HEK293 (cell line): ENCODE data around the gene C5.
A peak's percentile ranks its signal among the peaks of the same experiment; 100 is the strongest.

Experiments used
- CTCF ChIA-PET: fragments of 350-600 bp; formaldehyde crosslinking; extraction: SDS; loops from one replicate; lab custom pipeline; 2021; ENCODE audit warnings: antibody characterized with exemption; lab: Yijun Ruan, JAX
- POLR2A ChIA-PET: fragments of 300-600 bp; formaldehyde crosslinking; extraction: SDS; loops from one replicate; lab custom pipeline; 2020; ENCODE audit warnings: antibody characterized with exemption, inconsistent platforms; lab: Yijun Ruan, JAX
- H3K27ac ChIP-seq: fragments of 200-500 bp; sonication (Bioruptor generic); 2 replicates; pipeline ENCODE4 v1.5.1; 2014; ENCODE audit warnings: low read depth, low read length, control low read depth, inconsistent platforms; ENCODE audit errors: extremely low read depth
- H3K36me3 ChIP-seq, 2 experiments: fragments of 200-500 bp in 1 of 2; sonication (Bioruptor generic) in 1 of 2; 1 replicate in 1 of 2; 2 replicates in 1 of 2; pipeline ENCODE4 v1.5.1; 2014 to 2017; ENCODE audit warnings: inconsistent platforms in 2 of 2, low read length in 2 of 2; ENCODE audit not compliant: control insufficient read depth in 2 of 2, insufficient read depth in 1 of 2
- H3K4me1 ChIP-seq: fragments of 200-500 bp; sonication (Bioruptor generic); 2 replicates; pipeline ENCODE4 v1.5.1; 2014; ENCODE audit warnings: mild to moderate bottlenecking, low read length, inconsistent platforms; ENCODE audit not compliant: control insufficient read depth, insufficient read depth
- H3K4me3 ChIP-seq: 2 replicates; pipeline ENCODE4 v1.5.1; 2011; ENCODE audit warnings: low read depth, mild to moderate bottlenecking, control low read depth, low read length, moderate library complexity
- H3K9me3 ChIP-seq: fragments of 200-500 bp; sonication (Bioruptor generic); 2 replicates; pipeline ENCODE4 v1.5.1; 2014; ENCODE audit warnings: low read depth, low read length, inconsistent platforms; ENCODE audit not compliant: control insufficient read depth, insufficient read depth
- CTCF ChIP-seq: fragments of 450-650 bp; formaldehyde crosslinking; IDR thresholded peaks from 2 replicates; pipeline ENCODE4 v1.5.1; 2016; ENCODE audit warnings: missing biosample characterization, missing genetic modification characterization
- GLIS1 ChIP-seq: fragments of 450-650 bp; formaldehyde crosslinking; IDR thresholded peaks from 2 replicates; pipeline ENCODE4 v1.5.1; 2016; ENCODE audit warnings: missing biosample characterization, missing genetic modification characterization
- HOXA7 ChIP-seq: sonication (generic); formaldehyde crosslinking; IDR thresholded peaks from 2 replicates; pipeline ENCODE4 v1.8.1; 2022; ENCODE audit warnings: missing genetic modification reagents, borderline replicate concordance
- IKZF3 ChIP-seq: fragments of 450-650 bp; IDR thresholded peaks from 2 replicates; pipeline ENCODE4 v1.5.0; 2018; ENCODE audit warnings: missing biosample characterization, mild to moderate bottlenecking, missing genetic modification characterization, moderate library complexity
- KLF8 ChIP-seq: fragments of 450-650 bp; formaldehyde crosslinking; IDR thresholded peaks from 2 replicates; pipeline ENCODE4 v1.5.1; 2016; ENCODE audit warnings: missing biosample characterization, missing genetic modification characterization
- RBAK ChIP-seq: fragments of 450-650 bp; formaldehyde crosslinking; IDR thresholded peaks from 2 replicates; pipeline ENCODE4 v1.5.1; 2016; ENCODE audit warnings: missing biosample characterization, missing genetic modification characterization
- REPIN1 ChIP-seq: fragments of 450-650 bp; formaldehyde crosslinking; IDR thresholded peaks from 2 replicates; pipeline ENCODE4 v1.5.1; 2017; ENCODE audit warnings: missing biosample characterization, missing genetic modification characterization, low read depth
- SALL2 ChIP-seq: fragments of 450-650 bp; formaldehyde crosslinking; IDR thresholded peaks from 2 replicates; pipeline ENCODE4 v1.5.0; 2017; ENCODE audit warnings: missing biosample characterization, mild to moderate bottlenecking, missing genetic modification characterization, borderline replicate concordance
- SCRT2 ChIP-seq: fragments of 450-650 bp; formaldehyde crosslinking; IDR thresholded peaks from 2 replicates; pipeline ENCODE4 v1.5.1; 2016; ENCODE audit warnings: missing biosample characterization, missing genetic modification characterization
- SP2 ChIP-seq: fragments of 450-650 bp; formaldehyde crosslinking; IDR thresholded peaks from 2 replicates; pipeline ENCODE4 v1.5.1; 2016; ENCODE audit warnings: missing biosample characterization, missing genetic modification characterization
- SP3 ChIP-seq: fragments of 450-650 bp; formaldehyde crosslinking; IDR thresholded peaks from 2 replicates; pipeline ENCODE4 v1.5.1; 2016; ENCODE audit warnings: missing biosample characterization, missing genetic modification characterization
- ZBTB11 ChIP-seq: fragments of 450-650 bp; formaldehyde crosslinking; conservative IDR thresholded peaks from 2 replicates; pipeline ENCODE4 v1.5.1; 2016; ENCODE audit warnings: low read depth, missing biosample characterization, missing genetic modification characterization
- ZBTB49 ChIP-seq: fragments of 450-650 bp; formaldehyde crosslinking; IDR thresholded peaks from 2 replicates; pipeline ENCODE4 v1.5.1; 2016; ENCODE audit warnings: missing biosample characterization, missing genetic modification characterization, low read depth
- ZBTB8A ChIP-seq: fragments of 450-650 bp; formaldehyde crosslinking; IDR thresholded peaks from 2 replicates; pipeline ENCODE4 v1.5.1; 2016; ENCODE audit warnings: missing biosample characterization, missing genetic modification characterization
- ZFHX2 ChIP-seq: fragments of 450-650 bp; formaldehyde crosslinking; conservative IDR thresholded peaks from 2 replicates; pipeline ENCODE4 v1.5.1; 2016; ENCODE audit warnings: missing biosample characterization, missing genetic modification characterization
- ZNF16 ChIP-seq: fragments of 450-650 bp; formaldehyde crosslinking; IDR thresholded peaks from 2 replicates; pipeline ENCODE4 v1.5.1; 2016; ENCODE audit warnings: low read depth, missing biosample characterization, missing genetic modification characterization
- ZNF202 ChIP-seq: fragments of 450-650 bp; formaldehyde crosslinking; IDR thresholded peaks from 2 replicates; pipeline ENCODE4 v1.5.1; 2016; ENCODE audit warnings: missing biosample characterization, missing genetic modification characterization, borderline replicate concordance
- ZNF266 ChIP-seq: fragments of 450-650 bp; formaldehyde crosslinking; IDR thresholded peaks from 2 replicates; pipeline ENCODE4 v1.5.1; 2016; ENCODE audit warnings: missing biosample characterization, missing genetic modification characterization, low read depth
- ZNF37A ChIP-seq: fragments of 450-650 bp; IDR thresholded peaks from 2 replicates; pipeline ENCODE4 v1.5.1; 2018; ENCODE audit warnings: missing biosample characterization, missing genetic modification characterization
- ZNF621 ChIP-seq: fragments of 450-650 bp; formaldehyde crosslinking; IDR thresholded peaks from 2 replicates; pipeline ENCODE4 v1.5.1; 2017; ENCODE audit warnings: missing biosample characterization, missing genetic modification characterization
- ZNF624 ChIP-seq: fragments of 450-650 bp; formaldehyde crosslinking; IDR thresholded peaks from 2 replicates; pipeline ENCODE4 v1.5.1; 2017; ENCODE audit warnings: missing biosample characterization, missing genetic modification characterization
- ZNF626 ChIP-seq: fragments of 450-650 bp; sonication (Bioruptor Pico); formaldehyde crosslinking; IDR thresholded peaks from 2 replicates; pipeline ENCODE4 v1.5.1; 2018; ENCODE audit warnings: missing biosample characterization, missing genetic modification characterization, inconsistent platforms
- ZNF654 ChIP-seq: fragments of 450-650 bp; formaldehyde crosslinking; IDR thresholded peaks from 2 replicates; pipeline ENCODE4 v1.5.1; 2016; ENCODE audit warnings: low read depth, missing biosample characterization, missing genetic modification characterization
- ZNF660 ChIP-seq: fragments of 450-650 bp; IDR thresholded peaks from 2 replicates; pipeline ENCODE4 v1.5.1; 2018; ENCODE audit warnings: missing biosample characterization, mild to moderate bottlenecking, missing genetic modification characterization
- ZNF792 ChIP-seq: fragments of 450-650 bp; formaldehyde crosslinking; IDR thresholded peaks from 2 replicates; pipeline ENCODE4 v1.5.1; 2016; ENCODE audit warnings: missing biosample characterization, missing genetic modification characterization
- ZSCAN4 ChIP-seq: fragments of 450-650 bp; formaldehyde crosslinking; IDR thresholded peaks from 2 replicates; pipeline ENCODE4 v1.5.1; 2017; ENCODE audit warnings: missing biosample characterization, missing genetic modification characterization

The C5 gene

DNA sequence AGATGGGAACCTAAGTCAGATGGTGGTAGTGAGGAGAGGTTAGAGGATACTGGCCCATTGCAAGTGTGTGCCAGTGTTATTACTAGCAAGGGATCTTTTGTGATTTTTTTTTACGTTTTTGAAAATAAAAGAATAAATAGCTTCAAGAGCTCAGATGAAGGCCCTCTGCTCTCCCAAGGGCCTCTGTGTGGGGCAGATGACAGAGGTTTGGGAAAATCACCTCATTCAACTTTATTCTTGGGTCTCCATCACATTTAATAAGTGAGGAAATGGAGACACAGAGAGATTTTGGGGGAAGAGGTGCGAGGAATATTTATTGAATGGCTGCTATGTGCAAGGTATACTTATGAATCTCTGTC is 113.3 kb downstream of the C5 start:
- POLR2A ChIA-PET: no interaction called here
- Histone ChIP-seq H3K4me1 (no peaks in the 10 kb centered on the region; the same call in 1 of the 2 replicates), H3K27ac (no peak overlapping the region), H3K9me3 (no peaks in the 10 kb centered on the region), H3K4me3 (no peak overlapping the region), H3K36me3 (no peaks in the 10 kb centered on the region)
- no peak for TF ChIP-seq KLF8 (tag by site-specific recombination)
- TF ChIP-seq ZNF37A (tag by site-specific recombination): no peak
- TF ChIP-seq ZNF202 (tag by site-specific recombination): no peak
- no peak for TF ChIP-seq ZBTB11 (tag by site-specific recombination)
- no peak for TF ChIP-seq ZSCAN4 (tag by site-specific recombination)
- no peak for TF ChIP-seq HOXA7
- no peak for TF ChIP-seq ZBTB49 (tag by site-specific recombination)
- TF ChIP-seq RBAK (tag by site-specific recombination): no peak
- TF ChIP-seq SP3 (tag by site-specific recombination): no peak
- TF ChIP-seq ZNF626 (tag by site-specific recombination): no peak
- TF ChIP-seq SP2: no peak
- TF ChIP-seq ZNF266 (tag by site-specific recombination): no peak
- TF ChIP-seq ZNF792 (tag by site-specific recombination): no peak
- TF ChIP-seq ZNF621: no peak
- no peak for TF ChIP-seq ZNF624 (tag by site-specific recombination)
- CTCF ChIA-PET: interaction anchor here (0.6 to 6.3 kb wide), 35 partner anchors 9 to 319 kb away, joined by 3 to 52 read pairs (median 4); partner anchors contain the start of gene TRAF1

GRCh38 chr9:120936011-120936763 is 113.9 kb downstream of the C5 start:
- CTCF ChIA-PET: interaction anchor here (0.6 to 6.3 kb wide), 34 partner anchors 9 to 282 kb away, joined by 3 to 52 read pairs (median 4); partner anchors contain the start of genes FBXW2 and TRAF1

More at GRCh38 chr9:120936011-120936763, 113.9 kb downstream of the C5 start:
- POLR2A ChIA-PET: interaction anchor here (1.6 kb wide), 1 partner anchor 63 kb away, joined by 3 read pairs; no protein-coding TSS in a partner anchor
- Histone ChIP-seq H3K4me3 (no peak overlapping the region), H3K9me3 (no peaks in the 10 kb centered on the region), H3K27ac (no peak overlapping the region; the same call in 1 of the 2 replicates), H3K4me1 (no peaks in the 10 kb centered on the region; the same call in 1 of the 2 replicates), H3K36me3 (no peaks in the 10 kb centered on the region)
- TF ChIP-seq SP3 (tag by site-specific recombination): no peak
- TF ChIP-seq ZNF654: peak; percentile 64
- TF ChIP-seq SALL2 (tag by site-specific recombination): no peak
- 0 out of 2 replicates have a peak, but pooled peaks have one; percentile 21 for TF ChIP-seq ZBTB8A (tag by site-specific recombination)
- 0 out of 2 replicates have a peak, but pooled peaks have one; percentile 36 for TF ChIP-seq IKZF3 (tag by site-specific recombination)
- no peak for TF ChIP-seq GLIS1 (tag by site-specific recombination)
- TF ChIP-seq CTCF (tag by site-specific recombination): peak; percentile 51; the same call in 1 of the 2 replicates
- TF ChIP-seq SCRT2 (tag by site-specific recombination): peak; percentile 88
- TF ChIP-seq ZFHX2 (tag by site-specific recombination): peak; percentile 66
- no peak for TF ChIP-seq REPIN1 (tag by site-specific recombination)
- no peak for TF ChIP-seq ZNF16 (tag by site-specific recombination)
- peak; percentile 56; the same call in 1 of the 2 replicates for TF ChIP-seq ZNF660 (tag by site-specific recombination)
